ENCODE results near the gene CAMK2A. TPM values are rescaled to one million over a fixed set of nuclear protein-coding genes. Genes with fewer than 3 reads are reported as not detected.

Gene CAMK2A
- total RNA-seq, 2 donors from 2014 or later, result 0.50 to 1.0 TPM

DNA sequence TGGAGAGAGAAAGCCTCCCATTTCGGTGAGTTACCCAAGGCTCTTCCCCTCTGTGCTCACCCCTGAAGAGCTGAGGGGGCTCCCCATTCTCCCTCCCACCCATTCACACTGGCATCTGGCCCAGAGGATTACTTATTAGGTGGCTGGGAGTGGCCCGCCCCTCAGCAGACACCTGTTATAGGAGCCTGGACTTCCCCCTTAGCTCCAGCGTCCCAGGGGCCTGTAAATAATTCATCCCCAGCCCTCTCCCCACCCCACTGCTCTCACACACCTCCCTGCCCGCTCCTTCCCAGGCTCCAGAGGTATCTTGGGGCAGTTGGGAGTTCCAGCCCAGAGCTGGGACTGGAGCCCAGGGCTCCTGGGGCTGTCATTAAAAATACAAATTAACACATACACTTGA is 111.3 kb downstream of the CAMK2A start:
- H3K9me3 ChIP-seq, result no peaks in the 10 kb centered on the region
- H3K27me3 ChIP-seq (replicated peaks; ENCODE audit: insufficient read depth), result no peaks in the 10 kb centered on the region
- no peak overlapping the region for H3K4me3 ChIP-seq
- intact Hi-C loops (cut with DNase I), result no loop called here
- H3K27ac ChIP-seq, result no peak overlapping the region
- no peaks in the 10 kb centered on the region for H3K36me3 ChIP-seq
- no peaks in the 10 kb centered on the region for H3K4me1 ChIP-seq (replicated peaks)
- 56% methylated on average over 3 of the region's 4 CpGs for WGBS
- no peak for TF ChIP-seq POLR2A (IDR thresholded peaks at IDR 0.05)
- DNase-seq (ENCODE audit: low spot score), result no peak

GRCh38 chr5:150177721-150178120 is 111.9 kb downstream of the CAMK2A start:
- H3K36me3 ChIP-seq, result no peaks in the 10 kb centered on the region
- 58% methylated on average over 4 of the region's 4 CpGs for WGBS
- no peak overlapping the region for H3K4me3 ChIP-seq
- intact Hi-C loops (cut with DNase I), result no loop called here
- H3K27me3 ChIP-seq (replicated peaks; ENCODE audit: insufficient read depth), result no peaks in the 10 kb centered on the region
- no peak for DNase-seq (ENCODE audit: low spot score)
- no peaks in the 10 kb centered on the region for H3K4me1 ChIP-seq (replicated peaks)
- peak overlapping the region in 1 of 2 donors; percentile 3 for H3K27ac ChIP-seq
- no peak for TF ChIP-seq POLR2A (IDR thresholded peaks at IDR 0.05)
- TF ChIP-seq CTCF (IDR thresholded peaks at IDR 0.05), result no peak
- H3K9me3 ChIP-seq, result no peaks in the 10 kb centered on the region

- Histone ChIP-seq H3K27ac (no peak overlapping the region), H3K9me3 (no peaks in the 10 kb centered on the region), H3K36me3 (no peaks in the 10 kb centered on the region), H3K27me3 (replicated peaks; ENCODE audit: insufficient read depth) (no peaks in the 10 kb centered on the region), H3K4me1 (replicated peaks) (no peaks in the 10 kb centered on the region), H3K4me3 (no peak overlapping the region)
- WGBS, result 66% methylated on average over 8 of the region's 8 CpGs
- DNase-seq (ENCODE audit: low spot score), result no peak
- TF ChIP-seq POLR2AphosphoS5 (IDR thresholded peaks at IDR 0.05) (no peak), POLR2A (IDR thresholded peaks at IDR 0.05) (no peak), CTCF (IDR thresholded peaks at IDR 0.05) (no peak)
- intact Hi-C loops (cut with DNase I), result no loop called here
Observed at GRCh38 chr5:150176745-150177477, 112.7 kb downstream of the CAMK2A start.

GRCh38 chr5:150175536-150175935 is 114.0 kb downstream of the CAMK2A start:
- Histone ChIP-seq H3K4me1 (replicated peaks) (no peaks in the 10 kb centered on the region), H3K9me3 (no peaks in the 10 kb centered on the region), H3K27ac (no peak overlapping the region), H3K27me3 (replicated peaks; ENCODE audit: insufficient read depth) (no peaks in the 10 kb centered on the region), H3K4me3 (no peak overlapping the region), H3K36me3 (no peaks in the 10 kb centered on the region)
- TF ChIP-seq POLR2A (IDR thresholded peaks at IDR 0.05), result no peak
- TF ChIP-seq CTCF (IDR thresholded peaks at IDR 0.05), result peak in 3 of 4 experiments; percentile 16 to 26 (median 18)
- intact Hi-C loops (cut with DNase I), result no loop called here
- 80% methylated on average over 5 of the region's 5 CpGs for WGBS
- DNase-seq (ENCODE audit: low spot score), result no peak

- WGBS, result 28% methylated on average over 1 of the region's 1 CpG
- no peak for DNase-seq (ENCODE audit: low spot score)
Observed at GRCh38 chr5:150175076-150175475, 114.5 kb downstream of the CAMK2A start.

More at GRCh38 chr5:150175076-150175475, 114.5 kb downstream of the CAMK2A start:
- no peak for TF ChIP-seq POLR2A (IDR thresholded peaks at IDR 0.05)
- no peak for TF ChIP-seq CTCF (IDR thresholded peaks at IDR 0.05)
- no peak for TF ChIP-seq POLR2AphosphoS5 (IDR thresholded peaks at IDR 0.05)
- H3K4me3 ChIP-seq, result no peak overlapping the region
- H3K27me3 ChIP-seq (replicated peaks; ENCODE audit: insufficient read depth), result no peaks in the 10 kb centered on the region
- no peaks in the 10 kb centered on the region for H3K4me1 ChIP-seq (replicated peaks)
- H3K36me3 ChIP-seq, result no peaks in the 10 kb centered on the region
- H3K27ac ChIP-seq, result no peak overlapping the region
- intact Hi-C loops (cut with DNase I), result no loop called here
- no peaks in the 10 kb centered on the region for H3K9me3 ChIP-seq
